ENCODE data around the gene CHDH.

Gene CHDH

GRCh38 chr3:53846134-53846850, at the start of gene CHDH, which contains the start of gene IL17RB:
CHDH (minus strand) TSS chr3:53846419; CDS start chr3:53824008, 22,411 bp downstream.
IL17RB (plus strand) TSS chr3:53846568; CDS start chr3:53846589, 21 bp downstream.
- DNase-seq: no peak

GRCh38 chr3:53892286-53892637, 46.0 kb upstream of the CHDH start:
- DNase-seq: no peak

GRCh38 chr3:53891497-53892285, 45.5 kb upstream of the CHDH start, which contains the start of gene SELENOK:
SELENOK (minus strand) TSS chr3:53891859.
- DNase-seq: peak; percentile 95

- DNase-seq: peak; percentile 62
Measured at GRCh38 chr3:53890726-53891475, 44.7 kb upstream of the CHDH start.

GRCh38 chr3:53888232-53888631, 42.0 kb upstream of the CHDH start:
- DNase-seq: no peak

- no peak for DNase-seq
Measured at GRCh38 chr3:53887446-53887845, 41.2 kb upstream of the CHDH start.

GRCh38 chr3:53885239-53885638, 39.0 kb upstream of the CHDH start:
- no peak for DNase-seq

GRCh38 chr3:53884623-53885022, 38.4 kb upstream of the CHDH start:
- DNase-seq: no peak

GRCh38 chr3:53883008-53883407, 36.8 kb upstream of the CHDH start:
- DNase-seq: no peak

GRCh38 chr3:53881691-53882593, 35.7 kb upstream of the CHDH start, which contains the start of gene ACTR8:
ACTR8 (minus strand) TSS chr3:53882152; CDS start chr3:53882101, 51 bp downstream.
- peak; percentile 82 for DNase-seq

- DNase-seq: no peak
Measured at GRCh38 chr3:53880396-53881345, 34.5 kb upstream of the CHDH start.

- no peak for DNase-seq
Measured at GRCh38 chr3:53865732-53866499, 19.7 kb upstream of the CHDH start.

- no peak for DNase-seq
Measured at GRCh38 chr3:53863145-53863544, 16.9 kb upstream of the CHDH start.

GRCh38 chr3:53862241-53862640, 16.0 kb upstream of the CHDH start:
- no peak for DNase-seq

- no peak for DNase-seq
Measured at GRCh38 chr3:53860196-53860595, 14.0 kb upstream of the CHDH start.

GRCh38 chr3:53859178-53859577, 13.0 kb upstream of the CHDH start:
- no peak for DNase-seq

GRCh38 chr3:53858096-53858741, 12.0 kb upstream of the CHDH start:
- no peak for DNase-seq

GRCh38 chr3:53856964-53857363, 10.7 kb upstream of the CHDH start:
- DNase-seq: no peak

GRCh38 chr3:53850895-53851294, 4.7 kb upstream of the CHDH start:
- DNase-seq: no peak

- no peak for DNase-seq
Measured at GRCh38 chr3:53849916-53850315, 3.7 kb upstream of the CHDH start.
